HepG2 (cell line): ENCODE results near the gene ZNF792. TPM values are rescaled to one million over a fixed set of nuclear protein-coding genes. Genes with fewer than 3 reads are reported as not detected.
A peak's percentile ranks its signal among the peaks of the same experiment; 100 is the strongest.

Source experiments
- ATRX ChIP-seq: sonication (generic); formaldehyde crosslinking; IDR thresholded peaks from 2 replicates; pipeline ENCODE4 v1.4.0; 2020; ENCODE audit warnings: missing genetic modification reagents, borderline replicate concordance
- CREB1 ChIP-seq, 2 experiments: fragments of 450-650 bp in 1 of 2; IDR thresholded peaks; 2 replicates each; pipeline ENCODE4 v1.6.1; 2016 to 2017; ENCODE audit warnings: control low read depth in 1 of 2, mild to moderate bottlenecking in 1 of 2, missing compliant biosample characterization in 1 of 2, missing genetic modification characterization in 1 of 2
- GMEB2 ChIP-seq: IDR thresholded peaks from 2 replicates; pipeline ENCODE4 v1.6.1; 2016; ENCODE audit warnings: missing biosample characterization, missing genetic modification reagents, low read depth
- MEIS2 ChIP-seq: sonication (generic); formaldehyde crosslinking; IDR thresholded peaks from 2 replicates; pipeline ENCODE4 v1.9.0; 2021; ENCODE audit warnings: mild to moderate bottlenecking, missing genetic modification reagents
- NCOA2 ChIP-seq: sonication (generic); formaldehyde crosslinking; IDR thresholded peaks from 2 replicates; pipeline ENCODE4 v1.8.0; 2022; ENCODE audit warnings: inconsistent platforms
- PHF20 ChIP-seq: sonication (generic); formaldehyde crosslinking; IDR thresholded peaks from 2 replicates; pipeline ENCODE4 v1.5.0; 2020; ENCODE audit warnings: mild to moderate bottlenecking, missing genetic modification reagents
- PHF21A ChIP-seq: sonication (generic); formaldehyde crosslinking; IDR thresholded peaks from 2 replicates; pipeline ENCODE4 v1.5.0; 2020; ENCODE audit warnings: mild to moderate bottlenecking, missing genetic modification reagents
- PLRG1 ChIP-seq: fragments of 450-650 bp; conservative IDR thresholded peaks from 2 replicates; pipeline ENCODE4 v1.6.1; 2016
- RBFOX2 ChIP-seq: fragments of 200-400 bp; formaldehyde crosslinking; IDR thresholded peaks from 2 replicates; pipeline ENCODE4 v1.6.1; 2017; ENCODE audit warnings: low read depth, mild to moderate bottlenecking, low read length
- REL ChIP-seq: sonication (generic); formaldehyde crosslinking; conservative IDR thresholded peaks from 2 replicates; pipeline ENCODE4 v1.8.0; 2022; ENCODE audit warnings: mild to moderate bottlenecking, missing genetic modification reagents, moderate library complexity
- SAP130 ChIP-seq: IDR thresholded peaks from 2 replicates; pipeline ENCODE4 v1.6.1; 2016; ENCODE audit warnings: low read depth
- SMARCE1 ChIP-seq: fragments of 450-650 bp; IDR thresholded peaks from 2 replicates; pipeline ENCODE4 v1.6.1; 2017; ENCODE audit warnings: borderline replicate concordance
- TEAD3 ChIP-seq: optimal IDR thresholded peaks from 2 replicates; pipeline ENCODE3; 2016; ENCODE audit warnings: borderline replicate concordance
- TFDP2 ChIP-seq: sonication (generic); formaldehyde crosslinking; IDR thresholded peaks from 2 replicates; pipeline ENCODE4 v1.4.0; 2020; ENCODE audit warnings: missing genetic modification reagents
- XBP1 ChIP-seq: sonication (generic); formaldehyde crosslinking; IDR thresholded peaks from 2 replicates; pipeline ENCODE4 v1.5.0; 2020; ENCODE audit warnings: missing genetic modification reagents
- ZC3H13 ChIP-seq: sonication (generic); formaldehyde crosslinking; IDR thresholded peaks from 2 replicates; pipeline ENCODE4 v1.8.1; 2023; ENCODE audit warnings: mild to moderate bottlenecking, missing genetic modification reagents, moderate library complexity
- ZNF230 ChIP-seq: sonication (generic); formaldehyde crosslinking; IDR thresholded peaks from 2 replicates; pipeline ENCODE4 v1.4.0; 2020; ENCODE audit warnings: mild to moderate bottlenecking, missing genetic modification reagents
- ZNF251 ChIP-seq: sonication (generic); formaldehyde crosslinking; IDR thresholded peaks from 2 replicates; pipeline ENCODE4 v1.9.0; 2021; ENCODE audit warnings: mild to moderate bottlenecking, missing genetic modification reagents
- ZNF331 ChIP-seq: sonication (generic); formaldehyde crosslinking; IDR thresholded peaks from 2 replicates; pipeline ENCODE4 v1.4.0; 2020; ENCODE audit warnings: missing genetic modification reagents
- ZNF619 ChIP-seq: sonication (generic); formaldehyde crosslinking; IDR thresholded peaks from 2 replicates; pipeline ENCODE4 v1.4.0; 2020; ENCODE audit warnings: mild to moderate bottlenecking, missing genetic modification reagents
- ZNF878 ChIP-seq: sonication (generic); formaldehyde crosslinking; IDR thresholded peaks from 2 replicates; pipeline ENCODE4 v1.8.1; 2023; ENCODE audit warnings: mild to moderate bottlenecking, missing genetic modification reagents, moderate library complexity
- ZSCAN9 ChIP-seq: IDR thresholded peaks from 2 replicates; pipeline ENCODE4 v1.6.1; 2016; ENCODE audit warnings: borderline replicate concordance
- polyA plus RNA-seq, 8 experiments: library from polyadenylated mRNA; depleted of rRNA in 3 of 8; stranded (reverse) in 7 of 8; unstranded in 1 of 8; fragments of >200 nt; fragmentation: Illumina TruSeq in 4 of 8; extraction: Trizol in 4 of 8; gene quantifications; 2 replicates each; pipeline versions ENCODE4 v1.2.1 to v1.2.3, GENCODE V29; 2011 to 2016; ENCODE audit warnings: low read depth in 4 of 8, missing spikeins in 1 of 8, mixed read lengths in 1 of 8; ENCODE audit not compliant: insufficient read depth in 1 of 8
- total RNA-seq, 5 experiments: library from RNA; depleted of rRNA; stranded (reverse); fragments of >200 nt; fragmentation: Illumina TruSeq; extraction: Trizol; gene quantifications; 2 replicates each; pipeline ENCODE4 v1.2.3, GENCODE V29; 2016; ENCODE audit warnings: low read depth in 1 of 5
- TF ChIP-seq, protein P1 (sequence below): sonication (generic); formaldehyde crosslinking; IDR thresholded peaks from 2 replicates; pipeline ENCODE4 v1.4.0; 2020; ENCODE audit warnings: low read depth, mild to moderate bottlenecking, missing genetic modification reagents
- TF ChIP-seq, protein P2 (sequence below): sonication (generic); formaldehyde crosslinking; IDR thresholded peaks from 2 replicates; pipeline ENCODE4 v1.9.0; 2021; ENCODE audit warnings: missing genetic modification reagents, borderline replicate concordance
- TF ChIP-seq, protein P3 (sequence below): IDR thresholded peaks from 2 replicates; pipeline ENCODE4 v1.6.1; 2012; ENCODE audit warnings: low read depth, low read length, improper control_type of control experiment

Gene ZNF792
- total and polyA plus RNA-seq, 2 of the 13 experiments (the other 11 are each of a cell fraction or from before 2014, with no cell fraction given) = 5.5 to 11.5 TPM

DNA sequence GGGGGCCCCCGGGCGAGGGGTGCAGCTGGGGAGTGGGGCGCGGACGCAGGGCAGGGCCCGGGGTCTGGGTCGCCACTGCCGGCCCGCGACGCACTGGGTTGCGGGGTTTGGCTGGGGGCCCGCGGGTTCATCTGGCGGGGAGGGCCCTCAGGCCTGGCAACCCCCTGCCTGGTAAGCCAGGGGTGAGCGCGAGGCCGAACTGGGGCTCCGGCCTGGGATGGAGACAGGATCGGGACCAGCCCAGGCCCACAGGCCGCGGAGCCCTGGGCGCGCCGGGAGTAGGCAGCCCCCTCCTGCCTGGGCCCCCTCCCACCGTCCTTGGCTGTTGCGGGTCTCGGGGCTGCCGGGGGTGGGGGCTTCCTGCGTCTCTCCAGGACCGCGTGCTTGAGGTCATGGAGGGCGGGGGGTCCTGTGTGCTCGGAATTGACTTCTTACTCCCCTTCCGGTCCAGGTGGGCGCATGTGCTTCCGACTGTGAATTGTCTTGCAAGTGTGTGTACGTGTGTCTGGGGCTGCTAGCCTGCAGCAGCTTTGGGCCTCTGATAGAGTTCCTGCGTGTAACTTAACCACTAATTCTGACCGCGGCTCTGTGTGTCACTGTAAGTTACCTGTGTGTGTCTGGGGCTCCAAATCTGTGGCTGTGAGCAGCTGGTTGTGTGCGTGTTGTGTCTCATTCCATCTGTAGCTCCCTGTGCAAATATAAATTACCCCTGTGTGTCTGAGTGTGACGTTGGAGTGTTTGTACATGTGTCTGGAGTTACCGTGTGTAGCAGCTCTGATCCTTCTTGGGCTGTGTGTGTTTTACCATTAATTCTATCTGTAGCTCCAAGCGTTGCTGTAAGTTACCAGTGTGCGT, 36.8 kb upstream of the ZNF792 start (continued):
- 0 out of 2 replicates have a peak, but pooled peaks have one; percentile 24 for TF ChIP-seq TFDP2 (CRISPR knock-in tag)
- TF ChIP-seq ZSCAN9 (CRISPR knock-in tag) = 0 out of 2 replicates have a peak, but pooled peaks have one; percentile 20
- peak; percentile 78 for TF ChIP-seq RBFOX2
- TF ChIP-seq ZNF619 = no peak
- TF ChIP-seq, protein P1, sequence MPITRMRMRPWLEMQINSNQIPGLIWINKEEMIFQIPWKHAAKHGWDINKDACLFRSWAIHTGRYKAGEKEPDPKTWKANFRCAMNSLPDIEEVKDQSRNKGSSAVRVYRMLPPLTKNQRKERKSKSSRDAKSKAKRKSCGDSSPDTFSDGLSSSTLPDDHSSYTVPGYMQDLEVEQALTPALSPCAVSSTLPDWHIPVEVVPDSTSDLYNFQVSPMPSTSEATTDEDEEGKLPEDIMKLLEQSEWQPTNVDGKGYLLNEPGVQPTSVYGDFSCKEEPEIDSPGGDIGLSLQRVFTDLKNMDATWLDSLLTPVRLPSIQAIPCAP (CRISPR knock-in tag) = no peak
- no peak for TF ChIP-seq PLRG1
- TF ChIP-seq CREB1 (IDR thresholded peaks at IDR 0.05) = no peak
- no peak for TF ChIP-seq CREB1 (CRISPR knock-in tag; IDR thresholded peaks at IDR 0.05)
- no peak for TF ChIP-seq ZNF230
- TF ChIP-seq REL (CRISPR knock-in tag) = no peak
- TF ChIP-seq ZNF331 = no peak
- TF ChIP-seq TEAD3 (CRISPR knock-in tag) = no peak
- TF ChIP-seq, protein P2, sequence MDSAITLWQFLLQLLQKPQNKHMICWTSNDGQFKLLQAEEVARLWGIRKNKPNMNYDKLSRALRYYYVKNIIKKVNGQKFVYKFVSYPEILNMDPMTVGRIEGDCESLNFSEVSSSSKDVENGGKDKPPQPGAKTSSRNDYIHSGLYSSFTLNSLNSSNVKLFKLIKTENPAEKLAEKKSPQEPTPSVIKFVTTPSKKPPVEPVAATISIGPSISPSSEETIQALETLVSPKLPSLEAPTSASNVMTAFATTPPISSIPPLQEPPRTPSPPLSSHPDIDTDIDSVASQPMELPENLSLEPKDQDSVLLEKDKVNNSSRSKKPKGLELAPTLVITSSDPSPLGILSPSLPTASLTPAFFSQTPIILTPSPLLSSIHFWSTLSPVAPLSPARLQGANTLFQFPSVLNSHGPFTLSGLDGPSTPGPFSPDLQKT (CRISPR knock-in tag) = no peak
- TF ChIP-seq ATRX = no peak
- TF ChIP-seq MEIS2 (CRISPR knock-in tag) = no peak
- no peak for TF ChIP-seq ZNF878
- TF ChIP-seq SMARCE1 = no peak
- peak; percentile 57 for TF ChIP-seq SAP130
- TF ChIP-seq XBP1 (CRISPR knock-in tag) = no peak
- no peak for TF ChIP-seq GMEB2
- no peak for TF ChIP-seq ZC3H13
- no peak for TF ChIP-seq PHF21A (CRISPR knock-in tag)
- TF ChIP-seq ZNF251 (CRISPR knock-in tag) = no peak
- TF ChIP-seq PHF20 (CRISPR knock-in tag) = 0 out of 2 replicates have a peak, but pooled peaks have one; percentile 29
- no peak for TF ChIP-seq NCOA2 (CRISPR knock-in tag)
- TF ChIP-seq, protein P3, sequence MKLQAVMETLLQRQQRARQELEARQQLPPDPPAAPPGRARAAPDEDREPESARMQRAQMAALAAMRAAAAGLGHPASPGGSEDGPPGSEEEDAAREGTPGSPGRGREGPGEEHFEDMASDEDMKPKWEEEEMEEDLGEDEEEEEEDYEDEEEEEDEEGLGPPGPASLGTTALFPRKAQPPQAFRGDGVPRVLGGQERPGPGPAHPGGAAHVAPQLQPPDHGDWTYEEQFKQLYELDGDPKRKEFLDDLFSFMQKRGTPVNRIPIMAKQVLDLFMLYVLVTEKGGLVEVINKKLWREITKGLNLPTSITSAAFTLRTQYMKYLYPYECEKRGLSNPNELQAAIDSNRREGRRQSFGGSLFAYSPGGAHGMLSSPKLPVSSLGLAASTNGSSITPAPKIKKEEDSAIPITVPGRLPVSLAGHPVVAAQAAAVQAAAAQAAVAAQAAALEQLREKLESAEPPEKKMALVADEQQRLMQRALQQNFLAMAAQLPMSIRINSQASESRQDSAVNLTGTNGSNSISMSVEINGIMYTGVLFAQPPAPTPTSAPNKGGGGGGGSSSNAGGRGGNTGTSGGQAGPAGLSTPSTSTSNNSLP = no peak
